Measurements from ENCODE around the gene ANO2.

DNA sequence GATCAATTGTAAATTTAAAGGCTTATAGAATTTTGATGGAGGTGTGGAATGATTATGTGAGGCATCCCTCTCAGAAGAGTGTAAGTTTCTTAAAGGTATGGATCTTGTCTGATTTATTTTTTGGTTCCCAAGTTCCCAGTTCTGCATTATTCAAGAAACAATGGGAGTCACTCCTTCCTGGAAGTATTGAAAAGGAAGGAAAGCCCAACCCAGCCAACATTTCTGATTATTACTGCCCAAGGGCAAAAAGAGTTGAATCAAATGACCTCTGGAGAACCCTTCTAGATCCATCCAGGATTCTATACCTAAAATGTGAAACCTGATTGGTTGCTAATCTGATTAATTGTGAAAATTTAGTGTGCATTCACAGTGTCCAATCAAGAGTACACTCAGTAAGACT, 166.2 kb downstream of the ANO2 start:
- TF ChIP-seq SUZ12 (IDR thresholded peaks at IDR 0.05; ENCODE audit: extremely low read depth, insufficient read depth, insufficient read length), result no peak
- TF ChIP-seq YY1 (IDR thresholded peaks at IDR 0.05; ENCODE audit: insufficient read depth, insufficient read length), result no peak
- no peak for TF ChIP-seq ZNF274 (IDR thresholded peaks at IDR 0.05; ENCODE audit: low read depth, low read length)
